Measurements from ENCODE around the gene RGS19.
"Not testable (repeated sequence)": the region's sequence is repeated elsewhere in the genome, so short reads cannot be mapped to it uniquely, and the experiment has no call there.

The RGS19 gene, protein sequence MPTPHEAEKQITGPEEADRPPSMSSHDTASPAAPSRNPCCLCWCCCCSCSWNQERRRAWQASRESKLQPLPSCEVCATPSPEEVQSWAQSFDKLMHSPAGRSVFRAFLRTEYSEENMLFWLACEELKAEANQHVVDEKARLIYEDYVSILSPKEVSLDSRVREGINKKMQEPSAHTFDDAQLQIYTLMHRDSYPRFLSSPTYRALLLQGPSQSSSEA

DNA sequence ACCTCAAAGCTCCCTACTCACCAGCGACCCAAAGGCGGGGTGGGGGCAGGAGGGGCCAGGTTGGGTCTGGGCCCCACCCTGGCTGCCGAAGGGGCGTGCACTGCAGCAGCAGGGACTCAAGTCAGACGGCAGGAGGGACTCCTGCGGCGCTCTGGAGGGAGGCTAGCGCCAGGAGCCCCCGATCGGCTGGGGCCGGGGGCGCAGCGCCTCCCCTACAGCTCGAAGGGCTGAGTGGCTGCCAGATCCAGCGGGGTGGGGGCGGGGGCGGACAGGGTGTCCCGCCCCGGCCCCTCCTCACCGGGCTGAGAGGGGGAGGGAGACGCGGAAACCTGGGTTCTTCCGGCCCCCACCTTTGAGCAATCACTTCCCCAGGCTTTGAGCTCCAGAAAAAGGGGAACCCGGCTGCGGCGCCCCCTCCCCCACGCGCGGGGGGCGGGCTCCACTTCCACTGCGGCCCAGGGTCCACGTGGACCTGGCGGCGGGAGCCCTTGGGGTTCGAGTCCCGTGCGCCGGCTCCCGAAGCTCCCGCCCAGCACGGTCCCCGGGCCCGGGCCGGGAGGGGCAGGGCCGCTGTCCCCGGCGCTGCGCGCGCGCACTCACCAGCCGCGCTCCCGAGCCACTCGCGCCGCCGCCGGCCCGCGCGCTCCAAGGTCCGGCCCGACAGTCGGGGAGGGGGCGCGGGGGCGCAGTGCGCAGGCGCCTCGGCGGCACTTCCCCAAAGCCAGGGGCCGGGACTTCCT, at the start of gene RGS19:
TSS of gene RGS19 (minus strand) at position 246 of the 740 bp plus-strand sequence. CDS start 2,632 bp downstream, outside the sequence.
- DNase-seq (ENCODE audit: low read depth in 2 of 3, low spot score in 2 of 3) = peak in 1 of 3 experiments; percentile 59

DNA sequence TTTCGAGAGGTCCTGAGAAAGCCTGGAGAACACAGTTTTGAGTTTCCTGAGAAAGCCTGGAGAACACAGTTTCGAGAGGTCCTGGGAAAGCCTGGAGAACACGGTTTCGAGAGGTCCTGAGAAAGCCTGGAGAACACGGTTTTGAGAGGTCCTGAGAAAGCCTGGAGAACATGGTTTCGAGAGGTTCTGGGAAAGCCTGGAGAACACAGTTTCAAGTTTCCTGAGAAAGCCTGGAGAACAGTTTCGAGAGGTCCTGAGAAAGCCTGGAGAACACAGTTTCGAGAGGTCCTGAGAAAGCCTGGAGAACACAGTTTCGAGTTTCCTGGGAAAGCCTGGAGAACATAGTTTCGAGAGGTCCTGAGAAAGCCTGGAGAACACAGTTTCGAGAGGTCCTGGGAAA, 44.2 kb upstream of the RGS19 start:
- DNase-seq (ENCODE audit: low read depth in 2 of 3, low spot score in 2 of 3) = not testable (repeated sequence)

DNA sequence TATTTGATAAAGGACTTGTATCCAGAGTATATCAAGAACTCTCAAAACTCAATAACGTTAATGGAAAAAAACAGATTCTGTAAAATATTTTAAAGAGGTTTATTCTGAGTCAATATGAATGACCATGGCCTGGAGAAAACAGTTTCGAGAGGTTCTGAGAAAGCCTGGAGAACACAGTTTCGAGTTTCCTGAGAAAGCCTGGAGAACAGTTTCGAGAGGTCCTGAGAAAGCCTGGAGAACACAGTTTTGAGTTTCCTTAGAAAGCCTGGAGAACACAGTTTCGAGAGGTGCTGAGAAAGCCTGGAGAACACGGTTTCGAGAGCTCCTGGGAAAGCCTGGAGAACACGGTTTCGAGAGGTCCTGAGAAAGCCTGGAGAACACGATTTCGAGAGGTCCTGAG, 43.6 kb upstream of the RGS19 start:
- DNase-seq (ENCODE audit: low read depth in 2 of 3, low spot score in 2 of 3) = not testable (repeated sequence)

DNA sequence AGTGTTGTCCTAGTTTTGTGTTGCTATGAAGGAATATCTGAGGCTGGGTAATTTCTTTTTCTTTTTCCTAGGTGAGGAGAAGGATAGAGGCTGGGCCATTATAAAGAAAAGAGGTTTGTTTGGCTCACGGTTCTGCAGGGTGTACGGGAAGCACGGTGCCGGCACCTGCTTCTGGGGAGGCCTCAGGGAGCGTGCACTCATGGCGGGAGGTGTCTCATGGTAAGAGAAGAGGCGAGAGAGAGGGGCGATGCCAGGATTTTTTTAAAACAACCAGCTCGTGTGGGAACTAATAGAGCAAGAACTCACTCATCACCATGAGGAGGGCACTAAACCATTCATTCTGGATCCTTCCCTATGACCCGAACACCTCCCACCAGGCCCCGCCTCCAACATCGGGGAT, 42.3 kb upstream of the RGS19 start:
- no peak for DNase-seq (ENCODE audit: low read depth in 2 of 3, low spot score in 2 of 3)

DNA sequence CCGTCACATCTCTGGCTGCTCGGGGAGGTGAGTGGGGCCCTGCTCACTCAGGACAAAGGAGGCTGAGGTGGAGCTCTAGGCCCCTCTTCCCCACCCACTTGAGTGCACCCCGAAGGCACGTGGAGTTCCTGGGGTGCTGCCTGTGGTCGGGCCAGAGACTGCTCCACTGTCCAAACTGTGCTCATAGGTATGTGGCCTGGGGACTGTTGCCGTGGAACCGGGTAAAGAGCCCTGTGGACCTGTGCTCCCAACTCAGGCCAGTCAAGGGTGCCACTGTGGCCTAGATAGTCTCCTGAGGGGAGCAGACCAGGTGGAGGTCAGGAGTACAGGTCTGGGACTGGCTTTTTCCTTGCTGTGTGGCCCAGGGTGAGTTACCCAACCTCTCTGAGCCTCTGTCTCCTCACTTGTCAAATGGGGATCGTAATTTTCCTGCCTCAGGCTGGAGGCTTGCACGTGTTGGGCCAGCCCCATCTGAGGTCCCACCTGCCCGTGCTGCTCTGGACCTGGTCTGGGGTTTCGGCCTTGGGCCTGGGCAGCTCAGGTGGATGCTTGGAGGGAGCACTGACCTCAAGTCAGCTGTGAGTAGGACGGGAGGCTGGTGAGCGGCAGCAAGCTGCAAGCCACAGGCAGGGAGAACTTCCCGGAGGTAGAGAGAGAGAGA, 40.5 kb upstream of the RGS19 start:
- no peak for DNase-seq (ENCODE audit: low read depth in 2 of 3, low spot score in 2 of 3)

DNA sequence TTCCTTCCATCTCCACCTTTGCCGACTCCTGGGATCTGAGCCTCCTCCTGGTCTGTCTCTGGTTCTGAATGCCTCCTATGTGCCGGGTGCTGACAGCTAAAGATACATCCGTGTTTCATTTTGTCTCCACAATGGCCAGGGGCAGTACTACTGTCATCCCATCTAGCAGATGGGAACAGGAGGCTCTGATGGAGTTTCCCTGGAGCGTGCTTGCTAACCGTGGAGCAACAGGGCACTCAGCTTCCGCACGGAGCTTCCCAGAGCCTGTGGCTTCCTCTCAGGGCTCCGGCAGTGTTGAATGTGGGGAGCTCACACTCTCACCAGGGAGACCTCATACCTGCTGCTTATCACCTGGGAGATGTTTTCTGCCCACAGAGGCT, 40.0 kb upstream of the RGS19 start:
- no peak for DNase-seq (ENCODE audit: low read depth in 2 of 3, low spot score in 2 of 3)

DNA sequence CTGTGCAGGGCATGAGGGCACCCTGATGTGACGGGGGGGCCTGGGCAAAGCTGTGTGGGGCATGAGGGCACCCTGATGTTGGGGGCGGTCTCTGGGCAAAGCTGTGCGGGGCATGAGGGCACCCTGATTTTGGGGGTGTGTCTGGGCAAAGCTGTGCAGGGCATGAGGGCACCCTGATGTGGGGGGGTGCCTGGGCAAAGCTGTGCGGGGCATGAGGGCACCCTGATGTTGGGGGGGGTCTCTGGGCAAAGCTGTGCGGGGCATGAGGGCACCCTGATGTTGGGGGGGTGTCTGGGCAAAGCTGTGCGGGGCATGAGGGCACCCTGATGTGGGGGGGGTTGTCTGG, 38.1 kb upstream of the RGS19 start:
- not testable (repeated sequence) for DNase-seq (ENCODE audit: low read depth in 2 of 3, low spot score in 2 of 3)

DNA sequence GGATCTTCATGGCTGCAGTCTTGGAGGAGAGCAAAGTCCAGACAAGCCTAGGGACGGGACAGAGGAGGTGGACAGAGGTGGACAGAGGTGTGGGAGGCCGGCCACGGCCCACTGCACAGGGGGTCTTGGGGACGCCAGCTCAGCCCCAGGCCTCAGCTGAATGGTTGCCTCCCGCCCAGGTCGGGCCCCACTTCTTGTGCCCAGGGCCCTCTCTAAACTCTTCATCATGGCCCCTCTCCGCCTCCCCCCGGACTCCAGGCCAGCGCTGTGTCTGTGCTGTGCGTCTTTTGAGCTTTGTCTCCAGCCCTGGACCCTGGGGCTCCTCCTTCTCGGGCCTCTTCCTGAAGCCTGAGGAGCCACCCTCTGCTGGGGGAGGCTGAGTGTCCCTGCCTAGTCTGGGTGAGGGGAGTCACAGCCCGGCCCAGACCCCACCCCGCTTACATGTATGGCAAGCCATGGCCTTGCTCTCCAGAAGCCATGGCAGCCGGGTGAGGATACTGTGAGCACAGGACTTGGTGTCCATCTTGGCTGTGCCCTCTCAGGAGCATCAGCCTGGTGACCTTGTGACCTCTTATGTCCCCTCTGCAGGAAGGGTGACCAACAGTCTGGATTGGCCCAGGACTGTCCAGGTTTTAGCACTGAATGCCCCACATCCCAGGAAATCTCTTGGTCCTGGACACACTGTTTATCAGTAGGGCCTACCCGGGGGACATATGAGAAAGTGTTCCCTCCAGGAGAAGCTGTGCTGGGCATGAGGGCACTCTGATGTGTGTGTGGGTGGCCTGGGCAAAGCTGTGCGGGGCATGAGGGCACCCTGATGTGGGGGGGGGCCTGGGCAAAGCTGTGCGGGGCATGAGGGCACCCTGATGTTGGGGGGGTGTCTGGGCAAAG, 37.5 kb upstream of the RGS19 start:
- no peak for DNase-seq (ENCODE audit: low read depth in 2 of 3, low spot score in 2 of 3)

DNA sequence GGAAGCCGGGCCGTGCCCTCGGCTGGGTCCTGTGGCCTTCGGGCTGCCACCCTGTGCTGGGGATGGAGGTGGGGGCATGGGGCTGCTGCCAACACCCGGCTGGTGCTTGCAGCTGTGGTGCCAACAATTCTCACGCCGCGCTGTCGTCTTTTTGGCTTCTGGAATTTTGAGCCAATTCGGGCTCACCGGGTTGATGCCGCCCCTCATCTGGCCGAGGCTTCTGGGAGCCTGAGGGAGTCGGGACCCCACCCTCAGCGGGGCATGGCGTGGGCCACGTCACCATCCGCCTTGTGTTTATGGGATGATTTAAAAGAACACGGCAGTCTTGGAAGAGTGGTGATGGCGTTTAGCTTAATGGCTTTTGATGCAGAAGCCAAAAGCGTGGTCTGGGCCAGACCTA, 36.7 kb upstream of the RGS19 start:
- no peak for DNase-seq (ENCODE audit: low read depth in 2 of 3, low spot score in 2 of 3)

DNA sequence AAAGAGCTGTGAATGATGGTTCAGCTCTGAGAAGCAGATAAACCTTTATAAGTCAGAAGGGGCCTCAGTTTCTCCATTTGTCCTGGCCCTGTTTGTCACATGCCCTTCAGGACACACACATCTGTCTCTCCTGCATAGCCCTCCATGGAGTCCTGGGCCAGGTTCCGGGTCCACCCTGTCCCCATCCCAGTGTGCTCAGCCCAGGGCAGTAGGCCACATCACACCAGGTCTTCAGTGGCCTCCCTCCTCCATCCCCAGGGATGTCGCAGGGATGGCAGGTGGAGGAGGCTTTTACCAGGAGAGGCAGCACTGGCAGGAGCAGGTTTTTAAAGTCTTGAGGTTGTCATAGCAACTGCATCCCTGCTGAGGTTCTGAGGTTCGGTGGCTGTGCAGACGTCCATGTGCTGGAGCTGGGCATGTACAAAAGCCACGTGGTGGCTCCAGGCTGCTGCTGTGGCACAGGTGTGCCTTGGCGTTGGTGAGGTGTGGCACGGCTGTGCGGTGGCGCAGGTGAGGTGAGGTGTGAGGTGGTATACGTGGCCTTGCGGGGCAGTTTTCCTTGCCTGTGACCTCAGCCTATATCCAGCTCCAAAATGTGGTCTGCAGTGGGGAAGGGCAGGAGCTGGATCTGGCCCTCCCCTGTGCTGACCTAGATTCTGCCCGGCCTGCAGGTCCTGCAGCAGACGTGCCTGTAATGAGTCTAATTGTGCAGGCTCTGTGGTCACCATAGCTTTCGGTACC, 36.0 kb upstream of the RGS19 start:
- no peak for DNase-seq (ENCODE audit: low read depth in 2 of 3, low spot score in 2 of 3)

DNA sequence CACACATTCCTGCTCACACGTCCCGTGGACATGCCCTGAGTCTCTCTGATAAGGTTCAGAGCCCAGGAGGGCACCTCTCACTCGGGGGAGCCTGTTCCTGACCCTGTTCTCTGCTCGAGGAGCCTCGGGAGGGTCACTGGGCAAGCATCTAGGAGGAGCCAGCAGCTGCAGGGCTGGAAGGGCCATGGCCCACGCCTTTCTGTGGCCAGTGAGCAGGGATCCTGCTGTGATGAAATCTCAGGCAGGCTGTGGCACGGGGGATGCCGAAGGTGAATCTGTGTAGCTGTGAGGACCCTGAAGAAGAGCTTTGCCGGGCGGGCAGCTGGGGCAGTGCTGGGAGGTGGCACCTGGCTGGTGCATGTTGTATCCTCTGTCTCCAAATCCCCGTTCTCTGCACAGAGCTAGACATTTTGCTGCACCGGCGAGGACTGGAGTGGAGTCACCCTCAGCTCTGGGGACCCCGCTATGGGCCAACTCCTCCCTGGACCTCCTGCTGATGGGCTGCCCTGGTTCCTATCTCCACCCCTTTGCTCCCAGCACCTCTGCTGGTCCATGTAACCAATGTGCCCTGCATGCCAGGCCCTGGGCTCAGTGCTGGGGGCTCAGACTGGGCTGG, 35.1 kb upstream of the RGS19 start:
- no peak for DNase-seq (ENCODE audit: low read depth in 2 of 3, low spot score in 2 of 3)

DNA sequence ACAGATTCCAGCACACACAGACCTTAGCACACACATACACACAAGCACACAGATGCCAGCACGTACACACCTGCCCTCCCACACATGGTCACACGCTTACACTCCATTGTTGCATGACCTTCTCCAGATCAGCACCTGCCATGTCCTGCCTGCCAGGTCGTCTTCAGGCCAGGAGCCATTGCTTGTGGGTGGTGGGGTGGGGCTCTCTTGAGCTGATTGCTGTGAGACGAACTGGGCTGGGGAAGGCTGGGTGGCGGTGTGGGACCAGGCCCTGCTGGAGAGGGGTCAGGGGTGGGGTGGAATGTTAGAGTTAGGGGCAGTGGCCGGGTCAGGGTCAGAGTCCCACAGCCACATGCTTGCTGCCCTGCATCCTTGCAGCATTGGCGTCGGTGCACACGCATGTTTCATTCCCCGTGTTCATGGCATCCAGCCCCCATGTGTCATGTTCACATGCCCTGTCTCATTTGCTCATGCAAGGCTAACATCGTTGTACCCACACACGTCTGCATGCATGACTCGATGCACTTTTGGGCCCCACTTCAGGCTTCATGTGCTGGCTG, 34.6 kb upstream of the RGS19 start:
- DNase-seq (ENCODE audit: low read depth in 2 of 3, low spot score in 2 of 3) = no peak

DNA sequence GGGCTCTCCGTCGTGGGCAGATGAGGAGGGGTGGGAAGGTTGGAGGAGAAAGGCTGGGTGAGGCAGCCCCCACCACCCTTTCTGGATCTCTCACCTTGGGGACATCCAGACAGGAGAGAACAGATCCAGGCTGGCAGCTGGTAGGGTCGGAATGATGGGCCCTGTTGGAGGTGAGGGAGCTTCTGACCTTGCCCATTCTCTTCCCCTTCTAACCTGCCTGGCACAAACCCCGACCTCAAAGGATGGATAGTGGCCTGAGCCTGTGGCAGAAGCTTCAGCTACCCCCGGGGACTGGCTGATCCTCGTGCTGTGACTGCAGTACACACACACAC, 34.1 kb upstream of the RGS19 start:
- DNase-seq (ENCODE audit: low read depth in 2 of 3, low spot score in 2 of 3) = no peak

DNA sequence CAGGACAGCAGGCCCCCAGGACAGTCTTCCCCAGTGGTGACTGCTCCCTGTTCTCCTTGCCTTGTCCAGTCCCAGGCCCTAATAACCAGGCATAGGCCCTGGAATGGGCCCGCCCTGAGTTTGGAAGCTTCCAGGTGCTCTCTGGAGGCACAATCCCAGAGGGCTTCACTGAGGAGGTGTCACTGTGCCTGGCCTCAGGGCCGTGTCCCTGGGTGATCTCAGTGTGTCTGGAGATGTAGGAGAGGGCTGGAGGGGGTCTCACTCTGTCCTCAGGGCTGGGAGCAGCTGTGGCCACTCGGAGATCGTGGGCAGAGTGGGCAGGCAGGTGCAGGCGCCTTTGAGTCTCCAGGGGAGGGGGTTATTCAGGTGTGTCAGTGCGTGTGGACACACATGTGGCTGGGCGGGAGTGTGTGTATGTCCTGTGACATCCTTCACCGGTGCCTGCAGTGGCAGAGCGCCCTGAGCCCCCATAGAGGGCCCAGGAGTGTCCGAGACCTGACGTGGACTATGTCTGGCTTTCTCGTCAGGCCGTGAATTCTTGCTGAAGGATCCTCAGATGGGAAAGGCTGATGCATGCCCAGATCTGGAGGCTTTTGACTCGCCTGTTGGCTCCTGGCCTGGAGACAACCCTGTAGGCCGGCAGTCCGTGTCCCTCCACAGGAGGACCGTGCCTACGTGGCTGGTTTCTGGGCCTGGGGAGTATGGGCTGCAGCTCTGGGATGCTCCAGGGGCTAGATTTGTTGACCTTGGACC, 33.5 kb upstream of the RGS19 start:
- no peak for DNase-seq (ENCODE audit: low read depth in 2 of 3, low spot score in 2 of 3)

DNA sequence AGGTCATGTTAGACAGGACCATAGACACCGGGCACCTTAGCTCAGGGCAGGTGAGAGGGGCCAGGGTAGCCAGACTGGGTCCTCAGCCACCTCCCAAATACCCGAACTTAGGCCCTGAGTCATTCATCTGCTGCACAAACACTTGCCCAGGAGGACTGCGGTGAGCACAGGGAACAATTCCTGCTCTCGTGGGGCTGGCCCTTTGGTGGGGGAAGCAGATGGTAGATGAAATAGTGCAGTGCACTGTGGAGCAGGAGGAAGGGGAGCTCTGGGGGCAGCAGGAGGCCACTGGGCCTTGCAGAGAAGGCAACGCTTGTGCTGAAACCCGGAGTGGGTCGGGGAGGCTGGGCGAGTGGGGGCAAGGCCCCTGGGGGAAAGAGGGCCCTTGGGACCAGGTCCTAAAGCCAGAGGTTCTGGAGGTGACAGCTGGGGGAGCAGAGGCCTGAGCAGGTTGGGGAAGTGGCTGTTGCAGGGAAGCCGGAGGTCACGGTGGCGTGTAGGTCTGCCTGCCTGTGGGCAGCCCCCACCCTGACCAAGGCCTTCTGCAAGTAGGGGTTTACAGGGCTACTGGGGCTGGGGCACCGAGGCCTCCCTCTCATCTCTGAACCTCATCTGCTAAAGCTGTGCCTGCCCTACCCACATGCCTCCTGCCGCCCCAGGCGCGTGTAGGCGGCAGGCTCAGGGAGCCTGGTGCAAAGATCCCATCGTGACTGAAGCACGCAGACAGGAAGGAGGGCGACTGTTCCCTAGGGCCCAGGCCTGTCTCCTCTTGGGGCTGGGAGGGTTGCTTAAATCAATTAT, 32.7 kb upstream of the RGS19 start:
- DNase-seq (ENCODE audit: low read depth in 2 of 3, low spot score in 2 of 3) = no peak

DNA sequence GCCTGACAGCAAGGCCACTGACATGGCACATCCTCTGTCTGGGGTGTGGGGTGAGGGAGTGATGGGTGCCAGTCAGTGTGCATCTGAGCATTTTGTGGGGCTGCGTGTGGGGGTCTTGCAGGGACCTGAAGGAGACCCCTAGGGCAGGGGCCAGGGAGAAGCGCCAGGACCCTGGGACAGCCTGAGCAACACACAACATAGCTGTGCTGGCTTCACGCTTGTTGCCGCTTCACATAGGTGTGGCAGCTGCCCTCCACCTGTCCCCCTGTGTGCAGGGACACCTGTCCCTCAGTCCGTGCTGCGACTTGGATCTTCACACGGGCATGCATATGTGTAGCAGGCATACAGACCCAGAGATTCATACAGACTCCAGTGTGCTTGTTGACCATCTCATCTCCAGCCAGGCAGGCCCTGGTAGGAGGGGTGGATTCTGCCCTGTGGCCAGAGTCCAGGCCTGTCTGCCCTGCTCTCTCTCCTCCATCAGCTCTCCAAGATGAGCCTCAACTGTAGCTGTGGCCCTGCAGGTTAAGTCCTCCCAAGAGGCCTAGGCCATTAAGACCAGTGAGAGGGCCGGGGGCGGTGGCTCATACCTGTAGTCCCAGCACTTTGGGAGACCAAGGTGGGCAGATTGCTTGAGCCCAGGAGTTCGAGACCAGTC, 31.2 kb upstream of the RGS19 start:
- no peak for DNase-seq (ENCODE audit: low read depth in 2 of 3, low spot score in 2 of 3)

DNA sequence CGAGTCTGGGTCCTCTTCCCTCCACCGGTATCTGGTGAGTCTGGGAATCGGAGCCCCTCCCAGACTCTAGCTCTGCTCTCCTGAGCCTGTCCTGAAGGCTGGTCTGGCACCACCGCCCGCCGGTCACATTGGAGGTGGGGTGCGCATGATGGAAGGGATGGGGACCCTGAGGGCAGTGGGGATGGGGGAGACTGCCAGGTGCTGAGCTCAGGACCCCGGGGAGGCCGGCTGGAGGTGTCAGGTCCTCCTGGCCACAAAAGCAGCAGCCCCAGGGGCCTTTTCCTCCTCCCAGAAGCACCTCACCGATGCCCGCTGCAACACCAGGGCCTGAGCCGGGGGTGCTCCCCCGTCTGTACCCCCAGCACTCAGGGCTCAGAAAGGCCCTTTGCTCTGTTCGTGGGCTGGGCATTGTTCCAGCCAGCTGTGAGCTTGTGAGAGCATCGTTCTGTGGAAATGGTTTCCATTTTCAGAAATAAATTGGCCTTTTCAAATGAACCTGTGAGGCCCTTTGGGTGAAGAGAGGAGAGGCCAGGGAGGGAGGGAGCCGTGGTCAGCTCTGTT, 30.6 kb upstream of the RGS19 start:
- DNase-seq (ENCODE audit: low read depth in 2 of 3, low spot score in 2 of 3) = no peak
